GM12878 (cell line): Measurements from ENCODE around the gene PRUNE2. TPM values are rescaled to one million over a fixed set of nuclear protein-coding genes. Genes with fewer than 3 reads are reported as not detected.

Source experiments
- ATAC-seq: fragments of 200-7000 bp; cut with Tn5 transposase; 3 replicates; pipeline ENCODE4 v1.9.1; 2020; ENCODE audit warnings: mild to moderate bottlenecking, moderate library complexity
- BruUV-seq: library from RNA; stranded (reverse); fragments of 400-500 nt; replicated peaks from 2 replicates; lab custom pipeline; 2021; lab: Mats Ljungman, UMichigan
- CTCF ChIA-PET: fragments of 300-600 bp; sonication (Branson Sonifier 250); formaldehyde crosslinking; extraction: SDS; loops from one replicate; lab custom pipeline; 2021; ENCODE audit warnings: inconsistent platforms; lab: Yijun Ruan, JAX
- POLR2A ChIA-PET: fragments of 350-600 bp; formaldehyde crosslinking; extraction: SDS; loops from one replicate; lab custom pipeline; 2021; ENCODE audit warnings: inconsistent platforms; lab: Charles Lee
- RAD21 ChIA-PET: fragments of 300-600 bp; sonication (Branson Sonifier 250); formaldehyde crosslinking; loops from one replicate; lab custom pipeline; 2023; ENCODE audit warnings: antibody characterized with exemption; ENCODE audit not compliant: unreplicated experiment; lab: Charles Lee
- SMC1A ChIA-PET: fragments of 300-600 bp; sonication (Branson Sonifier 250); formaldehyde crosslinking; loops from one replicate; lab custom pipeline; 2023; ENCODE audit not compliant: unreplicated experiment, uncharacterized antibody; lab: Charles Lee
- DNase-seq: peaks from one replicate; pipeline ENCODE4 v3.0.0-alpha.2; 2011; ENCODE audit warnings: low read depth, low spot score
- FAIRE-seq: peaks from 3 replicates; lab custom pipeline; 2011; peaks lifted over from hg19 to GRCh38; lab: Jason Lieb, UNC
- H2AFZ ChIP-seq: 2 replicates; pipeline ENCODE4 v1.6.0; 2011; ENCODE audit warnings: low read depth, low read length, control low read depth; ENCODE audit not compliant: control insufficient read depth
- H3K27ac ChIP-seq: 2 replicates; pipeline ENCODE4 v1.5.1; 2011; ENCODE audit warnings: control low read depth; ENCODE audit not compliant: control insufficient read depth, insufficient read depth
- H3K27me3 ChIP-seq, 2 experiments: replicated peaks in 1 of 2; 2 replicates each; pipeline versions ENCODE4 v1.6.0 to v1.6.1; 2011; ENCODE audit warnings: low read length in 1 of 2; ENCODE audit not compliant: control insufficient read depth in 2 of 2, insufficient read depth in 2 of 2
- H3K36me3 ChIP-seq, 2 experiments: 2 replicates each; pipeline ENCODE4 v1.5.1; 2011; ENCODE audit warnings: low read length in 1 of 2; ENCODE audit not compliant: control insufficient read depth in 2 of 2, insufficient read depth in 2 of 2
- H3K4me1 ChIP-seq: 2 replicates; pipeline ENCODE4 v1.6.1; 2011; ENCODE audit warnings: mild to moderate bottlenecking, low read length, moderate library complexity, mixed read lengths; ENCODE audit not compliant: control insufficient read depth, insufficient read depth
- H3K4me2 ChIP-seq: 2 replicates; pipeline ENCODE4 v1.6.0; 2011; ENCODE audit warnings: control low read depth; ENCODE audit not compliant: control insufficient read depth, insufficient read depth
- H3K4me3 ChIP-seq: fragments of 200-600 bp; sonication (generic); 2 replicates; pipeline ENCODE4 v1.5.1; 2016
- H3K79me2 ChIP-seq: 2 replicates; pipeline ENCODE4 v1.6.0; 2011; ENCODE audit warnings: low read length; ENCODE audit not compliant: control insufficient read depth, insufficient read depth
- H3K9ac ChIP-seq: 2 replicates; pipeline ENCODE4 v1.8.0; 2011; ENCODE audit warnings: low read length, control low read depth, mixed read lengths; ENCODE audit not compliant: control insufficient read depth, insufficient read depth
- H3K9me3 ChIP-seq: replicated peaks from 3 replicates; pipeline ENCODE4 v1.5.1; 2011; ENCODE audit warnings: mild to moderate bottlenecking, low read length; ENCODE audit not compliant: control insufficient read depth, insufficient read depth
- H4K20me1 ChIP-seq: 2 replicates; pipeline ENCODE4 v1.6.0; 2011; ENCODE audit not compliant: control insufficient read depth, insufficient read depth
- HDAC2 ChIP-seq: fragments of 200-600 bp; sonication (generic); IDR thresholded peaks from 2 replicates; pipeline ENCODE4 v1.6.1; 2017
- MEF2A ChIP-seq: IDR thresholded peaks from 2 replicates; pipeline ENCODE4 v1.6.1; 2011; ENCODE audit warnings: low read depth, mild to moderate bottlenecking, low read length, moderate library complexity; ENCODE audit not compliant: insufficient read depth
- MYB ChIP-seq: fragments of 150-350 bp; IDR thresholded peaks from 2 replicates; pipeline ENCODE4 v1.6.1; 2014; ENCODE audit warnings: mild to moderate bottlenecking, low read depth, low read length, borderline replicate concordance
- POLR2AphosphoS2 ChIP-seq: IDR thresholded peaks from 2 replicates; pipeline ENCODE4 v1.6.1; 2011; ENCODE audit warnings: low read depth, mild to moderate bottlenecking, low read length, improper control_type of control experiment, moderate library complexity
- RELB ChIP-seq: fragments of 450-650 bp; IDR thresholded peaks from 2 replicates; pipeline ENCODE4 v1.6.1; 2017; ENCODE audit warnings: low read depth, mild to moderate bottlenecking, moderate library complexity
- YY1 ChIP-seq: IDR thresholded peaks from 2 replicates; pipeline ENCODE4 v1.6.1; 2011; ENCODE audit warnings: low read depth, mild to moderate bottlenecking, low read length
- WGBS: methylation state at CpG from one replicate; pipeline ENCODE4 v1.1.6; 2016; ENCODE audit warnings: low lambda C conversion rate; ENCODE audit not compliant: insufficient replicate concordance, insufficient coverage; ENCODE audit errors: missing lambda C conversion rate; 5-methylcytosine and 5-hydroxymethylcytosine counted together
- in situ Hi-C: fragments of 300-500 bp; cut with MboI; formaldehyde crosslinking; loops from 9 replicates; pipeline ENCODE4 v1.14.3; 2018; ENCODE audit warnings: mixed read lengths
- intact Hi-C: fragments of 100-400 bp; cut with micrococcal nuclease; formaldehyde crosslinking; loops from one replicate; pipeline ENCODE4 v1.14.2; 2022; ENCODE audit not compliant: unreplicated experiment
- polyA plus RNA-seq, 11 experiments: library from polyadenylated mRNA; depleted of rRNA in 4 of 11; unstranded in 6 of 11; stranded (reverse) in 5 of 11; fragments of >200 nt; fragmentation: Nextera tagmentation in 4 of 11; fragmentation: Illumina TruSeq in 1 of 11; extraction: Ambion mirVana in 4 of 11; extraction: Trizol in 1 of 11; gene quantifications; 1 replicate in 1 of 11; 2 replicates in 10 of 11; pipeline versions ENCODE4 v1.2.1 to v1.2.3, GENCODE V29; 2011 to 2016; ENCODE audit warnings: inconsistent platforms in 2 of 11, missing spikeins in 2 of 11, low read depth in 1 of 11
- total RNA-seq, 4 experiments: library from RNA; depleted of rRNA in 3 of 4; stranded (reverse); fragments of >200 nt in 3 of 4; fragmentation: Illumina TruSeq in 1 of 4; extraction: Trizol in 1 of 4; gene quantifications; 2 replicates each; pipeline versions ENCODE4 v1.2.1 to v1.2.3, GENCODE V29; 2013 to 2021
- TF ChIP-seq, protein P1 (sequence below): fragments of 450-650 bp; IDR thresholded peaks from 2 replicates; pipeline ENCODE4 v1.6.1; 2016; ENCODE audit warnings: mild to moderate bottlenecking
- TF ChIP-seq, protein P2 (sequence below): fragments of 450-650 bp; IDR thresholded peaks from 2 replicates; pipeline ENCODE4 v1.6.1; 2017; ENCODE audit warnings: antibody characterized with exemption, mild to moderate bottlenecking, moderate library complexity

The PRUNE2 gene
- total and polyA plus RNA-seq, 10 of the 15 experiments (the other 5 are each of a cell fraction or from before 2014, with no cell fraction given) = 0.07 to 0.63 (median 0.25) TPM

DNA sequence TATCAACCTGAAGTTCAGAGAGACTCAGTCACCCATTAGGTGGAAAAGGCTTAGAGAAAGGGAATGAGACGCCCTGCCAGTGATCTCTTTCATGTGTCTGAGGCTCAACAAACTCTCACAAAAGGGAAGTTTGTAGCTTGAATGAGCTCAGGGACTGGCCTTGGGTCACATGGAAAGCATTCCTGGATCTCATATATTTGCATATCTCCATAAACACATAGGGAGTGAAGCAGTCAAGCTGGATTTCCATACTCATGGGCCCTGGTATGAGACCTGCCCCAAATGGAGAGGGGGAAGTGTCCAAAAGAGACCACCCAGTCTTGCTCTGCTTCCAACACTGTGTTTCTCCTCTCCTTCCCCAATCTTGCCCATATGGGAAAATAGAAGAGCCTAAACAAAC, 26.4 kb upstream of the PRUNE2 start:
- DNase-seq (no peak), FAIRE-seq (no peak), ATAC-seq (no peak)
- ChIA-PET CTCF (no interaction called here), SMC1A (no interaction called here), RAD21 (interaction anchor here (0.5 kb wide), 1 partner anchor 24 kb away, joined by 5 read pairs; no protein-coding TSS in a partner anchor), POLR2A (no interaction called here)
- no peak overlapping the region for H3K4me2 ChIP-seq
- no peaks in the 10 kb centered on the region for H4K20me1 ChIP-seq
- intact Hi-C loops (no loop called here), in situ Hi-C loops (no loop called here)
- TF ChIP-seq YY1 = no peak
- TF ChIP-seq, protein P1, sequence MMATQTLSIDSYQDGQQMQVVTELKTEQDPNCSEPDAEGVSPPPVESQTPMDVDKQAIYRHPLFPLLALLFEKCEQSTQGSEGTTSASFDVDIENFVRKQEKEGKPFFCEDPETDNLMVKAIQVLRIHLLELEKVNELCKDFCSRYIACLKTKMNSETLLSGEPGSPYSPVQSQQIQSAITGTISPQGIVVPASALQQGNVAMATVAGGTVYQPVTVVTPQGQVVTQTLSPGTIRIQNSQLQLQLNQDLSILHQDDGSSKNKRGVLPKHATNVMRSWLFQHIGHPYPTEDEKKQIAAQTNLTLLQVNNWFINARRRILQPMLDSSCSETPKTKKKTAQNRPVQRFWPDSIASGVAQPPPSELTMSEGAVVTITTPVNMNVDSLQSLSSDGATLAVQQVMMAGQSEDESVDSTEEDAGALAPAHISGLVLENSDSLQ = no peak
- no peak for TF ChIP-seq POLR2AphosphoS2
- no peak for TF ChIP-seq MYB
- no peak for TF ChIP-seq HDAC2
- TF ChIP-seq, protein P2, sequence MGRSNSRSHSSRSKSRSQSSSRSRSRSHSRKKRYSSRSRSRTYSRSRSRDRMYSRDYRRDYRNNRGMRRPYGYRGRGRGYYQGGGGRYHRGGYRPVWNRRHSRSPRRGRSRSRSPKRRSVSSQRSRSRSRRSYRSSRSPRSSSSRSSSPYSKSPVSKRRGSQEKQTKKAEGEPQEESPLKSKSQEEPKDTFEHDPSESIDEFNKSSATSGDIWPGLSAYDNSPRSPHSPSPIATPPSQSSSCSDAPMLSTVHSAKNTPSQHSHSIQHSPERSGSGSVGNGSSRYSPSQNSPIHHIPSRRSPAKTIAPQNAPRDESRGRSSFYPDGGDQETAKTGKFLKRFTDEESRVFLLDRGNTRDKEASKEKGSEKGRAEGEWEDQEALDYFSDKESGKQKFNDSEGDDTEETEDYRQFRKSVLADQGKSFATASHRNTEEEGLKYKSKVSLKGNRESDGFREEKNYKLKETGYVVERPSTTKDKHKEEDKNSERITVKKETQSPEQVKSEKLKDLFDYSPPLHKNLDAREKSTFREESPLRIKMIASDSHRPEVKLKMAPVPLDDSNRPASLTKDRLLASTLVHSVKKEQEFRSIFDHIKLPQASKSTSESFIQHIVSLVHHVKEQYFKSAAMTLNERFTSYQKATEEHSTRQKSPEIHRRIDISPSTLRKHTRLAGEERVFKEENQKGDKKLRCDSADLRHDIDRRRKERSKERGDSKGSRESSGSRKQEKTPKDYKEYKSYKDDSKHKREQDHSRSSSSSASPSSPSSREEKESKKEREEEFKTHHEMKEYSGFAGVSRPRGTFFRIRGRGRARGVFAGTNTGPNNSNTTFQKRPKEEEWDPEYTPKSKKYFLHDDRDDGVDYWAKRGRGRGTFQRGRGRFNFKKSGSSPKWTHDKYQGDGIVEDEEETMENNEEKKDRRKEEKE = no peak
- TF ChIP-seq RELB = no peak
- TF ChIP-seq MEF2A = no peak
- H3K9me3 ChIP-seq = no peaks in the 10 kb centered on the region
- H3K4me3 ChIP-seq = no peak overlapping the region
- no peaks in the 10 kb centered on the region for H3K27me3 ChIP-seq
- no peaks in the 10 kb centered on the region for H3K36me3 ChIP-seq
- WGBS = 0% methylated on average over 1 of the region's 1 CpG
- BruUV-seq = no TSS peak
- no peaks in the 10 kb centered on the region for H3K79me2 ChIP-seq
- no peak overlapping the region for H2AFZ ChIP-seq
- H3K9ac ChIP-seq = no peak overlapping the region
- no peaks in the 10 kb centered on the region for H3K4me1 ChIP-seq
- H3K27ac ChIP-seq = no peak overlapping the region
